Endodermal cell (in vitro differentiated cells): ENCODE results near the gene CYP3A7. TPM values are rescaled to one million over a fixed set of nuclear protein-coding genes. Genes with fewer than 3 reads are reported as not detected.

Experiments
- DNase-seq: peaks from one replicate; pipeline ENCODE4 v3.0.0-alpha.2; 2017
- H3K27ac ChIP-seq: 2 replicates; pipeline ENCODE4 v1.5.1; 2013; ENCODE audit warnings: mild to moderate bottlenecking, low read depth, low read length, moderate library complexity
- H3K27me3 ChIP-seq: 2 replicates; pipeline ENCODE4 v1.6.1; 2013; ENCODE audit warnings: mild to moderate bottlenecking, low read length, moderate library complexity; ENCODE audit not compliant: insufficient read depth, control insufficient read depth, poor library complexity, severe bottlenecking
- H3K36me3 ChIP-seq: 2 replicates; pipeline ENCODE4 v1.7.0; 2013; ENCODE audit warnings: mild to moderate bottlenecking, low read length, moderate library complexity; ENCODE audit not compliant: control insufficient read depth, insufficient read depth
- H3K4me1 ChIP-seq: one replicate; pipeline ENCODE4 v1.7.0; 2013; ENCODE audit warnings: low read length; ENCODE audit not compliant: control insufficient read depth, insufficient read depth
- H3K4me3 ChIP-seq: 2 replicates; pipeline ENCODE4 v1.5.1; 2013; ENCODE audit warnings: mild to moderate bottlenecking, low read length, moderate library complexity
- H3K9ac ChIP-seq: 2 replicates; pipeline ENCODE4 v1.6.1; 2013; ENCODE audit warnings: mild to moderate bottlenecking, low read length, moderate library complexity; ENCODE audit not compliant: poor library complexity, severe bottlenecking; ENCODE audit errors: extremely low read depth
- H3K9me3 ChIP-seq: 2 replicates; pipeline ENCODE4 v1.6.1; 2013; ENCODE audit warnings: mild to moderate bottlenecking, low read length, moderate library complexity; ENCODE audit not compliant: control insufficient read depth
- H3K27ac Mint-ChIP-seq: 2 replicates; pipeline ENCODE4 v1.8.0; 2020; ENCODE audit warnings: mixed read lengths
- H3K27me3 Mint-ChIP-seq: 2 replicates; pipeline ENCODE4 v1.8.0; 2021; ENCODE audit warnings: mild to moderate bottlenecking, mixed read lengths; ENCODE audit not compliant: insufficient read depth
- H3K36me3 Mint-ChIP-seq: 2 replicates; pipeline ENCODE4 v1.8.0; 2020; ENCODE audit warnings: low read depth, mixed read lengths
- H3K4me1 Mint-ChIP-seq: 2 replicates; pipeline ENCODE4 v1.8.0; 2020; ENCODE audit warnings: mixed read lengths
- H3K4me3 Mint-ChIP-seq: 2 replicates; pipeline ENCODE4 v1.8.0; 2020; ENCODE audit warnings: mild to moderate bottlenecking, moderate library complexity, mixed read lengths
- H3K9me3 Mint-ChIP-seq: 2 replicates; pipeline ENCODE4 v1.8.0; 2020; ENCODE audit warnings: mild to moderate bottlenecking, mixed read lengths
- WGBS, 2 experiments: methylation state at CpG; one replicate each; pipeline versions ENCODE4 v1.1.5 to v1.1.7; 2013; ENCODE audit warnings: missing lambda C conversion rate in 2 of 2, mixed read lengths in 1 of 2; ENCODE audit not compliant: insufficient coverage in 1 of 2, insufficient read length in 1 of 2; 5-methylcytosine and 5-hydroxymethylcytosine counted together
- total RNA-seq, 2 donors: library from RNA; stranded (reverse); fragmentation: NEBNext Ultra II Directional in 1 of 2; extraction: Animal tissue kit (Norgen Biotek cat#: 25700) in 1 of 2; gene quantifications; 2 replicates in 1 of 2; 3 replicates in 1 of 2; pipeline ENCODE4 v1.2.1, GENCODE V29; 2021
- TF ChIP-seq, protein P1 (sequence below): fragments of 200-600 bp; sonication (generic); conservative IDR thresholded peaks from 2 replicates; pipeline ENCODE4 v1.5.0; 2021; ENCODE audit warnings: antibody characterized with exemption, mild to moderate bottlenecking

Gene CYP3A7
- total RNA-seq, 2 donors from 2014 or later: not detected

DNA sequence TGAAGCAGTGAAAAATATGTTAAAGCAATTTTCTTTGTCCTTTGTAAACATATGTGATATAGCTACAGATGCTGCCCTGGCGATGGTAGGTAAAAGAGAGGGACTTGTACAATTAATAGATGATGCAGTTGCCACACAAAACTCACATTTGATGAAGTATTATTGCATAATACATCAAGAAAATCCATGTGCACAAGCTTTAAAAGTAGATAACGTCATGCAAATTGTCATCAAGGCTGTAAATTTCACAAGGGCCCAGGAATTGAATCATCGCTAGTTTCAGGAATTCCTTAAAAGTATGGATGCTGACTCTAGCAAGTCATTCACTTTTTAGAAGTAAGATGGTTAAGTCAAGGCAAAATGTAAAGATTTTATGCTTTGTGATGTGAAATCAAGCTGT is 65.2 kb downstream of the CYP3A7 start:
- Mint-ChIP-seq H3K27ac (no peak overlapping the region), H3K36me3 (no peaks in the 10 kb centered on the region), H3K27me3 (no peaks in the 10 kb centered on the region), H3K4me3 (no peak overlapping the region), H3K4me1 (no peaks in the 10 kb centered on the region), H3K9me3 (no peaks in the 10 kb centered on the region)
- no peak for DNase-seq
- H3K27ac ChIP-seq: no peak overlapping the region
- no peaks in the 10 kb centered on the region for H3K36me3 ChIP-seq
- 88 to 100% methylated on average over 2 to 3 of the region's 3 CpGs for WGBS, 2 experiments
- H3K9me3 ChIP-seq: no peaks in the 10 kb centered on the region
- H3K9ac ChIP-seq: no peak overlapping the region
- no peak overlapping the region for H3K4me3 ChIP-seq
- no peaks in the 10 kb centered on the region for H3K27me3 ChIP-seq
- TF ChIP-seq, protein P1, sequence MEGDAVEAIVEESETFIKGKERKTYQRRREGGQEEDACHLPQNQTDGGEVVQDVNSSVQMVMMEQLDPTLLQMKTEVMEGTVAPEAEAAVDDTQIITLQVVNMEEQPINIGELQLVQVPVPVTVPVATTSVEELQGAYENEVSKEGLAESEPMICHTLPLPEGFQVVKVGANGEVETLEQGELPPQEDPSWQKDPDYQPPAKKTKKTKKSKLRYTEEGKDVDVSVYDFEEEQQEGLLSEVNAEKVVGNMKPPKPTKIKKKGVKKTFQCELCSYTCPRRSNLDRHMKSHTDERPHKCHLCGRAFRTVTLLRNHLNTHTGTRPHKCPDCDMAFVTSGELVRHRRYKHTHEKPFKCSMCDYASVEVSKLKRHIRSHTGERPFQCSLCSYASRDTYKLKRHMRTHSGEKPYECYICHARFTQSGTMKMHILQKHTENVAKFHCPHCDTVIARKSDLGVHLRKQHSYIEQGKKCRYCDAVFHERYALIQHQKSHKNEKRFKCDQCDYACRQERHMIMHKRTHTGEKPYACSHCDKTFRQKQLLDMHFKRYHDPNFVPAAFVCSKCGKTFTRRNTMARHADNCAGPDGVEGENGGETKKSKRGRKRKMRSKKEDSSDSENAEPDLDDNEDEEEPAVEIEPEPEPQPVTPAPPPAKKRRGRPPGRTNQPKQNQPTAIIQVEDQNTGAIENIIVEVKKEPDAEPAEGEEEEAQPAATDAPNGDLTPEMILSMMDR: no peak
- H3K4me1 ChIP-seq: no peaks in the 10 kb centered on the region

DNA sequence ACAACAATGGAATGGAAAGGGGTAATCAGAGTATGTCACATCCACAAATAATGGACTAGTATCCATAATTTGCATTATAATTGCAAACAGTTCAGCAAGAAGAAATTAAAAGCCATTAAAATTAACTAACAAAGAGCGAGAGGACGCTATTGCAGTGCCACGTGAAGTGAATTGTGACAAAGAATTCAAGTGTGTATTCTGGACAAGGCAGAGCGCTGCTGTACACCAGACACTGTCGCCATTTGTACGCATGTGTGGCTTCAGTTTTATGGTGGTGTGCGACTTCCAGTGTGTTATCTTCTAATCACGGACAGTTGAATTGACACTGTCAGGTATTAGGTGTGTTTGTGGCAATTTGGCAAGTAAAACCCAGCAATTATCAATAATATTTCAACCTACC is 66.5 kb downstream of the CYP3A7 start:
- H3K27me3 ChIP-seq: no peaks in the 10 kb centered on the region
- H3K9ac ChIP-seq: no peak overlapping the region
- Mint-ChIP-seq H3K9me3 (no peaks in the 10 kb centered on the region), H3K27ac (no peak overlapping the region), H3K27me3 (no peaks in the 10 kb centered on the region), H3K36me3 (peaks cover 1% of the 10 kb centered on the region), H3K4me3 (no peak overlapping the region), H3K4me1 (no peaks in the 10 kb centered on the region)
- no peaks in the 10 kb centered on the region for H3K4me1 ChIP-seq
- TF ChIP-seq, protein P1: no peak
- H3K4me3 ChIP-seq: no peak overlapping the region
- DNase-seq: no peak
- no peaks in the 10 kb centered on the region for H3K9me3 ChIP-seq
- no peak overlapping the region for H3K27ac ChIP-seq
- 94 to 96% methylated on average over 7 to 8 of the region's 8 CpGs for WGBS, 2 experiments
- no peaks in the 10 kb centered on the region for H3K36me3 ChIP-seq

DNA sequence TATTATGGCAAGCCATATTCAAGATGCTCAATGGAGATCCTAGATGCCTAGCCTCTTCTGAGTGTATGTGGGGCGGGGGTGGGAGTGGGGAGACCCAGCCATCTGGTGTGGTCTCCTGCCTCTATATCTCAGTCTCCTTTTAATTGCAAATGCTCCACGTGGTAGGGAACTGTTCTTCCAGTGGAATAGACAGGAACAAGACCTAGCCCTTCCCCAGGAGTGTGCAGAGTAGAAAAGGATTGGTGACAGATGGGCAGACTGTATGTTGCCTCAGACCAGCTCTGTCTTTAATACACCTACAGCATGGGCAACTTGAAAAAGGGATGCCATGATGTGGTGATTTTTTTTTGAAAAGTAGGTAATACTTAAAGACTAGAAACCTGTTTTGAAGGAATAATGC is 67.8 kb downstream of the CYP3A7 start:
- no peaks in the 10 kb centered on the region for H3K4me1 ChIP-seq
- no peaks in the 10 kb centered on the region for H3K9me3 ChIP-seq
- no peak overlapping the region for H3K4me3 ChIP-seq
- Mint-ChIP-seq H3K27ac (no peak overlapping the region), H3K4me3 (no peak overlapping the region), H3K36me3 (peaks cover 8% of the 10 kb centered on the region), H3K9me3 (no peaks in the 10 kb centered on the region), H3K27me3 (no peaks in the 10 kb centered on the region), H3K4me1 (no peaks in the 10 kb centered on the region)
- H3K36me3 ChIP-seq: no peaks in the 10 kb centered on the region
- H3K27ac ChIP-seq: no peak overlapping the region
- no peak for DNase-seq
- H3K9ac ChIP-seq: no peak overlapping the region
- no peaks in the 10 kb centered on the region for H3K27me3 ChIP-seq
- TF ChIP-seq, protein P1: no peak
- 75% methylated on average over 2 of the region's 2 CpGs; no CpG with 5 or more reads in 1 of the 2 experiments for WGBS, 2 experiments
